OCI-LY7 (cell line): ENCODE measurements around the gene NCEH1.

Experiments used
- EZH2phosphoT487 ChIP-seq: fragments of 200-600 bp; sonication (generic); IDR thresholded peaks from 2 replicates; pipeline ENCODE4 v1.6.1; 2018; ENCODE audit warnings: low read depth, borderline replicate concordance, mild to moderate bottlenecking, mixed run types, antibody characterized with exemption, low read length, moderate library complexity, mixed read lengths
- TF ChIP-seq, protein P1 (sequence below): fragments of 200-600 bp; sonication (generic); conservative IDR thresholded peaks from 2 replicates; pipeline ENCODE4 v1.5.1; 2014; ENCODE audit warnings: mild to moderate bottlenecking, antibody characterized with exemption, low read length, moderate library complexity, mixed read lengths

DNA sequence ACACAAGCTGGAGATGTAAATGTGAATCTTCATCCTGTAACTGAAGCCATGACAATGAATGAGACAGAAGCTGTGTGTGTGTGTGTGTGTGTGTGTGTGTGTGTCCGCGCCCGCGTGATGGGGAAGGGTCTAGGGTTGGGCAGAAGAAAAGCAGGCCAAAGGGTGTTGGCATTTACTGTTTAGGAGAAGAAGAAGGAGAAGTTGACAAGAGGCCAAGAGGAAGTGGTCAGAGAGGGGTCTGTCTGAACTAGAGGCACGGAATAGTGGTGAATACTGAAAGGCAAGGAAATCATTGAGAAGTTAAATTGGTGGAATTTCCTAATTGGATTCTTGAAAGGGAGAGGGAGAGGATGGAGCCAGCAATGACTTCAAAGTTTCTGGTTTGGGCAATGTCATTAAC lies 5.6 kb upstream of the NCEH1 start:
- TF ChIP-seq, protein P1, sequence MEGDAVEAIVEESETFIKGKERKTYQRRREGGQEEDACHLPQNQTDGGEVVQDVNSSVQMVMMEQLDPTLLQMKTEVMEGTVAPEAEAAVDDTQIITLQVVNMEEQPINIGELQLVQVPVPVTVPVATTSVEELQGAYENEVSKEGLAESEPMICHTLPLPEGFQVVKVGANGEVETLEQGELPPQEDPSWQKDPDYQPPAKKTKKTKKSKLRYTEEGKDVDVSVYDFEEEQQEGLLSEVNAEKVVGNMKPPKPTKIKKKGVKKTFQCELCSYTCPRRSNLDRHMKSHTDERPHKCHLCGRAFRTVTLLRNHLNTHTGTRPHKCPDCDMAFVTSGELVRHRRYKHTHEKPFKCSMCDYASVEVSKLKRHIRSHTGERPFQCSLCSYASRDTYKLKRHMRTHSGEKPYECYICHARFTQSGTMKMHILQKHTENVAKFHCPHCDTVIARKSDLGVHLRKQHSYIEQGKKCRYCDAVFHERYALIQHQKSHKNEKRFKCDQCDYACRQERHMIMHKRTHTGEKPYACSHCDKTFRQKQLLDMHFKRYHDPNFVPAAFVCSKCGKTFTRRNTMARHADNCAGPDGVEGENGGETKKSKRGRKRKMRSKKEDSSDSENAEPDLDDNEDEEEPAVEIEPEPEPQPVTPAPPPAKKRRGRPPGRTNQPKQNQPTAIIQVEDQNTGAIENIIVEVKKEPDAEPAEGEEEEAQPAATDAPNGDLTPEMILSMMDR = no peak
- TF ChIP-seq EZH2phosphoT487 = no peak
